ENCODE data around the gene FBXW12.

The FBXW12 gene

GRCh38 chr3:48370333-48370713 lies 1.7 kb upstream of the FBXW12 start:
- DNase-seq (ENCODE audit: low read depth): no peak
- no peak overlapping the region for H3K4me3 ChIP-seq (ENCODE audit: low read depth, low read length)
- TF ChIP-seq, protein P1, sequence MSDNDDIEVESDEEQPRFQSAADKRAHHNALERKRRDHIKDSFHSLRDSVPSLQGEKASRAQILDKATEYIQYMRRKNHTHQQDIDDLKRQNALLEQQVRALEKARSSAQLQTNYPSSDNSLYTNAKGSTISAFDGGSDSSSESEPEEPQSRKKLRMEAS (IDR thresholded peaks at IDR 0.05; ENCODE audit: low read depth, low read length): no peak
- TF ChIP-seq POLR2A (IDR thresholded peaks at IDR 0.05; ENCODE audit: extremely low read depth, insufficient read length): no peak
- TF ChIP-seq MYC (IDR thresholded peaks at IDR 0.05; ENCODE audit: low read depth, low read length): no peak
- TF ChIP-seq CTCF (IDR thresholded peaks at IDR 0.05; ENCODE audit: low read depth, low read length): no peak

DNA sequence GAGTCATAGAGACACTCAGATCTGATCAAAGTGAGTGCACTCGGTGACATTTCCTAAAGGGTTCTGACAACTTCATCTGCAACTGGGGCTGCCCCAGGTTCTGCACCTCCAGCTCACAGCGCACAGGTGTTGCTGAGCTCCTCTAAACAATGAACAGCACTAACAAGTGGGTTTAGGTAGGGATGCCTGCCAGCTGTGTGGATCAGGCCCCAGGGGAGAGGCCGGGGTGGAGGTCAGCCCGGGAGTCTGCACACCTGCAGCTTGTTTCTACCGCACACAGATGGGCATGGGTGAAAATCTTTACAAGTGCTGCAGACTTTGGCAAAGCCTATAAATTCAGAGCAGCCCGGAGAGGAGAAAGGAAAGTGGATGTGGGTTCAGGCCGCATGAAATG lies 355 bp downstream of the FBXW12 start:
- no peak for DNase-seq (ENCODE audit: low read depth)
- no peak overlapping the region for H3K4me3 ChIP-seq (ENCODE audit: low read depth, low read length)
- TF ChIP-seq, protein P1 (IDR thresholded peaks at IDR 0.05; ENCODE audit: low read depth, low read length): no peak

DNA sequence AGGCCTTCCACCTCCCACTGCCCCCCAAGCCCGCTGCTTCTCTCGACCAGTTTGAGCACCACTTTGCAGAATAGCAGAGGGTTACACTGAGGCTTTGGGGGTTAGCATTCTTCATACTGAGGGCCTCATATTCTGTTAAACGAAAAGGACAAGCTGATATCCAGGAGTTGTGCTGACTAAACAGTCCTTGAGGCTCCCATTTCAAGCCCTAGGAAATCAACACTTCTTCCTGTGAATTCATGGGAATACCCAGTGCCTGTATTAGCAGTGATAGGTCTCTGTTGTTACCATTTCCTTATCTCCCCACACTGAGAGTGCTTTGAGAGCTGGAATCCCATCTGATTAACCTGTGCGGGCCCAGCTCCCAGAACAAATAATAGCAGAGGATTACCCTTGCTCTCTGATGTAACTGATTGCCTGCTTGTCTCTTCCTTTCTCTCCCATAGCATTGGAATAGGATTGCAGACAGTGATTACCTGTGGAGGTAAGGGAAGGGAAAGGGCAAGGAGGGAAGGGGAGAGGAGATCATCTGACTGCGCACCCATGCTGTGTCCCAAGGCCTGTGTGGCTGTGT lies 930 bp downstream of the FBXW12 start:
- H3K4me3 ChIP-seq (ENCODE audit: low read depth, low read length): no peak overlapping the region
- DNase-seq (ENCODE audit: low read depth): no peak
- no peak for TF ChIP-seq CTCF (IDR thresholded peaks at IDR 0.05; ENCODE audit: low read depth, low read length)
- TF ChIP-seq POLR2A (IDR thresholded peaks at IDR 0.05; ENCODE audit: extremely low read depth, insufficient read length): no peak
- no peak for TF ChIP-seq MYC (IDR thresholded peaks at IDR 0.05; ENCODE audit: low read depth, low read length)

DNA sequence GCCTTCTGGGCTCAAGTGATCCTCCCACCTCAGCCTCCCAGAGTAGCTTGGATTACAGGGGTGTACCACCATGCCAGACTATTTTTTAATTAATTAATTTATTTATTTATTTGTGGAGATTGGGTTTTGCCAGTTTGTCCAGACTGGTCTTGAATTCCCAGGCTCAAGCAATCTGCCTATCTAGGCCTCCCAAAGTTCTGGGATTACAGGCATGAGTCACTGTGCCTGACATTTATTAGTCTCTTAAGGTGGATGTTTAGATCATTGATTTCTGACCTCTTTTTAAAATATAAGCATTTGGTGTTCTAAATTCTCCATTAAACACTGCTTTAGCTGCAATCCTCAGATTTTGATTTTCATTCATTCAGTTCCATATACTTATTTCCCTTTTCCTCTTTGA lies 15.6 kb downstream of the FBXW12 start:
- no peak overlapping the region for H3K4me3 ChIP-seq (ENCODE audit: low read depth, low read length)
- DNase-seq (ENCODE audit: low read depth): no peak
- TF ChIP-seq POLR2A (IDR thresholded peaks at IDR 0.05; ENCODE audit: extremely low read depth, insufficient read length) (no peak), CTCF (IDR thresholded peaks at IDR 0.05; ENCODE audit: low read depth, low read length) (no peak)
- TF ChIP-seq, protein P1 (IDR thresholded peaks at IDR 0.05; ENCODE audit: low read depth, low read length): no peak

DNA sequence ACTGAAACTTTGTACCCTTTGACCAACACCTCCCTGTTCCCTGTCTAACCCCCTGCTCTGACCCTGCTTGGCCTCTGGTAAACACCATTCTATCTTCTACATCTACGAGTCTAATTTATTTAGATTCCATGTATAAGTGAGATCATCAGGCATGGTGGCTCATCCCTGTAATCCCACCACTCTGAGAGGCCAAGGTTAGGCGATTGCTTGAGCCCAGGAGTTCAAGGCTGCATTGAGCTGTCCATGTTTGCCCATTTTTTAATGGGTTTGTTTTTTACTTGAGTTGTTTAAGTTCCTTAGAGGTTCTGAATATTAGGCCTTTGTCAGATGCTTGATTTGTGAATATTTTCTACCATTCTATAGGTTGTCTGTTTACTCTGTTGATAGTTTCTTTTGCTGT lies 16.9 kb downstream of the FBXW12 start:
- no peak for TF ChIP-seq POLR2A (IDR thresholded peaks at IDR 0.05; ENCODE audit: extremely low read depth, insufficient read length)
- TF ChIP-seq CTCF (IDR thresholded peaks at IDR 0.05; ENCODE audit: low read depth, low read length): no peak
- TF ChIP-seq, protein P1 (IDR thresholded peaks at IDR 0.05; ENCODE audit: low read depth, low read length): no peak
- no peak for TF ChIP-seq MYC (IDR thresholded peaks at IDR 0.05; ENCODE audit: low read depth, low read length)
- DNase-seq (ENCODE audit: low read depth): no peak
- no peak overlapping the region for H3K4me3 ChIP-seq (ENCODE audit: low read depth, low read length)

- no peak overlapping the region for H3K4me3 ChIP-seq (ENCODE audit: low read depth, low read length)
- TF ChIP-seq MYC (IDR thresholded peaks at IDR 0.05; ENCODE audit: low read depth, low read length) (no peak), CTCF (IDR thresholded peaks at IDR 0.05; ENCODE audit: low read depth, low read length) (no peak), POLR2A (IDR thresholded peaks at IDR 0.05; ENCODE audit: extremely low read depth, insufficient read length) (no peak)
- TF ChIP-seq, protein P1 (IDR thresholded peaks at IDR 0.05; ENCODE audit: low read depth, low read length): no peak
- no peak for DNase-seq (ENCODE audit: low read depth)
Measured at GRCh38 chr3:48394391-48394790, 22.4 kb downstream of the FBXW12 start.
